ENCODE data around the gene SGCG.
"Not testable (repeated sequence)": the region's sequence is repeated elsewhere in the genome, so short reads cannot be mapped to it uniquely, and the experiment has no call there.

Gene SGCG

GRCh38 chr13:23288995-23289394, 108.2 kb downstream of the SGCG start:
- Histone ChIP-seq H3K9me3 (ENCODE audit: control insufficient read depth, insufficient read depth, low read length) (no peaks in the 10 kb centered on the region), H3K4me3 (ENCODE audit: low read depth, low read length) (no peak overlapping the region), H3K27me3 (ENCODE audit: control insufficient read depth, insufficient read depth, low read length) (no peaks in the 10 kb centered on the region), H3K4me1 (ENCODE audit: control insufficient read depth, insufficient read depth, low read length) (no peaks in the 10 kb centered on the region), H3K9ac (ENCODE audit: low read depth, low read length) (no peak overlapping the region), H3K36me3 (ENCODE audit: control insufficient read depth, insufficient read depth, low read length) (no peaks in the 10 kb centered on the region), H3K27ac (ENCODE audit: low read depth, low read length) (no peak overlapping the region)

GRCh38 chr13:23289917-23290357, 109.2 kb downstream of the SGCG start:
- no peak overlapping the region for H3K4me3 ChIP-seq (ENCODE audit: low read depth, low read length)
- H3K27me3 ChIP-seq (ENCODE audit: control insufficient read depth, insufficient read depth, low read length) = no peaks in the 10 kb centered on the region
- no peak overlapping the region for H3K9ac ChIP-seq (ENCODE audit: low read depth, low read length)
- no peaks in the 10 kb centered on the region for H3K36me3 ChIP-seq (ENCODE audit: control insufficient read depth, insufficient read depth, low read length)
- no peak overlapping the region for H3K27ac ChIP-seq (ENCODE audit: low read depth, low read length)
- no peaks in the 10 kb centered on the region for H3K9me3 ChIP-seq (ENCODE audit: control insufficient read depth, insufficient read depth, low read length)
- no peaks in the 10 kb centered on the region for H3K4me1 ChIP-seq (ENCODE audit: control insufficient read depth, insufficient read depth, low read length)

- no peak overlapping the region for H3K4me3 ChIP-seq (ENCODE audit: low read depth, low read length)
These were observed 111.8 kb downstream of the SGCG start for GRCh38 chr13:23292586-23292985.

GRCh38 chr13:23314837-23315236, 134.1 kb downstream of the SGCG start:
- H3K27ac ChIP-seq (ENCODE audit: low read depth, low read length); H3K36me3 ChIP-seq (ENCODE audit: control insufficient read depth, insufficient read depth, low read length); H3K4me1 ChIP-seq (ENCODE audit: control insufficient read depth, insufficient read depth, low read length): not testable (repeated sequence)

More at GRCh38 chr13:23292586-23292985, 111.8 kb downstream of the SGCG start:
- H3K9me3 ChIP-seq (ENCODE audit: control insufficient read depth, insufficient read depth, low read length) = peaks cover 3% of the 10 kb centered on the region; the same call in 1 of the 2 replicates
- no peak overlapping the region for H3K9ac ChIP-seq (ENCODE audit: low read depth, low read length)
- no peak overlapping the region for H3K27ac ChIP-seq (ENCODE audit: low read depth, low read length)
- H3K27me3 ChIP-seq (ENCODE audit: control insufficient read depth, insufficient read depth, low read length) = no peaks in the 10 kb centered on the region
- no peaks in the 10 kb centered on the region for H3K36me3 ChIP-seq (ENCODE audit: control insufficient read depth, insufficient read depth, low read length)
- H3K4me1 ChIP-seq (ENCODE audit: control insufficient read depth, insufficient read depth, low read length) = no peaks in the 10 kb centered on the region

GRCh38 chr13:23319883-23320224, 139.1 kb downstream of the SGCG start:
- Histone ChIP-seq H3K9me3 (ENCODE audit: control insufficient read depth, insufficient read depth, low read length) (no peaks in the 10 kb centered on the region), H3K36me3 (ENCODE audit: control insufficient read depth, insufficient read depth, low read length) (no peaks in the 10 kb centered on the region), H3K27ac (ENCODE audit: low read depth, low read length) (no peak overlapping the region), H3K4me1 (ENCODE audit: control insufficient read depth, insufficient read depth, low read length) (peaks cover 5% of the 10 kb centered on the region), H3K9ac (ENCODE audit: low read depth, low read length) (no peak overlapping the region), H3K4me3 (ENCODE audit: low read depth, low read length) (no peak overlapping the region), H3K27me3 (ENCODE audit: control insufficient read depth, insufficient read depth, low read length) (no peaks in the 10 kb centered on the region)

More at GRCh38 chr13:23314837-23315236, 134.1 kb downstream of the SGCG start:
- H3K27me3 ChIP-seq (ENCODE audit: control insufficient read depth, insufficient read depth, low read length); H3K9ac ChIP-seq (ENCODE audit: low read depth, low read length); H3K9me3 ChIP-seq (ENCODE audit: control insufficient read depth, insufficient read depth, low read length); H3K4me3 ChIP-seq (ENCODE audit: low read depth, low read length): not testable (repeated sequence)

- no peak overlapping the region for H3K4me3 ChIP-seq (ENCODE audit: low read depth, low read length)
- H3K9me3 ChIP-seq (ENCODE audit: control insufficient read depth, insufficient read depth, low read length) = no peaks in the 10 kb centered on the region
- H3K27me3 ChIP-seq (ENCODE audit: control insufficient read depth, insufficient read depth, low read length) = no peaks in the 10 kb centered on the region
- no peak overlapping the region for H3K9ac ChIP-seq (ENCODE audit: low read depth, low read length)
- peaks cover 5% of the 10 kb centered on the region for H3K4me1 ChIP-seq (ENCODE audit: control insufficient read depth, insufficient read depth, low read length)
- H3K36me3 ChIP-seq (ENCODE audit: control insufficient read depth, insufficient read depth, low read length) = no peaks in the 10 kb centered on the region
- H3K27ac ChIP-seq (ENCODE audit: low read depth, low read length) = no peak overlapping the region
These were observed 140.3 kb downstream of the SGCG start for GRCh38 chr13:23320926-23321534.

GRCh38 chr13:23321535-23322241, 140.9 kb downstream of the SGCG start:
- Histone ChIP-seq H3K4me1 (ENCODE audit: control insufficient read depth, insufficient read depth, low read length) (peaks cover 5% of the 10 kb centered on the region), H3K27me3 (ENCODE audit: control insufficient read depth, insufficient read depth, low read length) (no peaks in the 10 kb centered on the region), H3K27ac (ENCODE audit: low read depth, low read length) (no peak overlapping the region), H3K9ac (ENCODE audit: low read depth, low read length) (no peak overlapping the region), H3K36me3 (ENCODE audit: control insufficient read depth, insufficient read depth, low read length) (no peaks in the 10 kb centered on the region), H3K9me3 (ENCODE audit: control insufficient read depth, insufficient read depth, low read length) (no peaks in the 10 kb centered on the region), H3K4me3 (ENCODE audit: low read depth, low read length) (no peak overlapping the region)

- H3K4me3 ChIP-seq (ENCODE audit: low read depth, low read length) = no peak overlapping the region
- no peaks in the 10 kb centered on the region for H3K36me3 ChIP-seq (ENCODE audit: control insufficient read depth, insufficient read depth, low read length)
- no peaks in the 10 kb centered on the region for H3K9me3 ChIP-seq (ENCODE audit: control insufficient read depth, insufficient read depth, low read length)
- H3K9ac ChIP-seq (ENCODE audit: low read depth, low read length) = no peak overlapping the region
- H3K4me1 ChIP-seq (ENCODE audit: control insufficient read depth, insufficient read depth, low read length) = peaks cover 5% of the 10 kb centered on the region
- no peak overlapping the region for H3K27ac ChIP-seq (ENCODE audit: low read depth, low read length)
- H3K27me3 ChIP-seq (ENCODE audit: control insufficient read depth, insufficient read depth, low read length) = no peaks in the 10 kb centered on the region
These were observed 141.9 kb downstream of the SGCG start for GRCh38 chr13:23322353-23323336.

- Histone ChIP-seq H3K9ac (ENCODE audit: low read depth, low read length) (no peak overlapping the region), H3K27ac (ENCODE audit: low read depth, low read length) (no peak overlapping the region), H3K9me3 (ENCODE audit: control insufficient read depth, insufficient read depth, low read length) (no peaks in the 10 kb centered on the region), H3K4me3 (ENCODE audit: low read depth, low read length) (no peak overlapping the region), H3K4me1 (ENCODE audit: control insufficient read depth, insufficient read depth, low read length) (peaks cover 5% of the 10 kb centered on the region), H3K27me3 (ENCODE audit: control insufficient read depth, insufficient read depth, low read length) (no peaks in the 10 kb centered on the region), H3K36me3 (ENCODE audit: control insufficient read depth, insufficient read depth, low read length) (no peaks in the 10 kb centered on the region)
These were observed 143.3 kb downstream of the SGCG start for GRCh38 chr13:23323946-23324709.

GRCh38 chr13:23325191-23325590, 144.4 kb downstream of the SGCG start:
- H3K27ac ChIP-seq (ENCODE audit: low read depth, low read length) = no peak overlapping the region
- H3K4me3 ChIP-seq (ENCODE audit: low read depth, low read length) = no peak overlapping the region
- H3K36me3 ChIP-seq (ENCODE audit: control insufficient read depth, insufficient read depth, low read length) = no peaks in the 10 kb centered on the region
- H3K27me3 ChIP-seq (ENCODE audit: control insufficient read depth, insufficient read depth, low read length) = no peaks in the 10 kb centered on the region
- peaks cover 5% of the 10 kb centered on the region for H3K4me1 ChIP-seq (ENCODE audit: control insufficient read depth, insufficient read depth, low read length)
- no peaks in the 10 kb centered on the region for H3K9me3 ChIP-seq (ENCODE audit: control insufficient read depth, insufficient read depth, low read length)
- no peak overlapping the region for H3K9ac ChIP-seq (ENCODE audit: low read depth, low read length)

All from HUES48 (cell line).